Uterus (tissue), 4 donors: ENCODE data around the gene SBF2. TPM values are rescaled to one million over a fixed set of nuclear protein-coding genes. Genes with fewer than 3 reads are reported as not detected.
"Not testable (repeated sequence)": the region's sequence is repeated elsewhere in the genome, so short reads cannot be mapped to it uniquely, and the experiment has no call there.

ENCODE experiments used
- DNase-seq, 2 donors: peaks; one replicate each; pipeline ENCODE4 v3.0.0-alpha.2; 2019 to 2020
- H3K27ac ChIP-seq, 2 donors: fragments of 200-600 bp; sonication (generic); 1 replicate in 1 of 2; 2 replicates in 1 of 2; pipeline ENCODE4 v1.5.1; 2016 to 2018
- H3K27me3 ChIP-seq, 2 donors: fragments of 200-600 bp; sonication (generic); one replicate each; pipeline ENCODE4 v1.5.1; 2018 to 2019; ENCODE audit warnings: control low read depth in 1 of 2
- H3K36me3 ChIP-seq, 2 donors: fragments of 200-600 bp; sonication (generic); one replicate each; pipeline ENCODE4 v1.5.1; 2019; ENCODE audit warnings: control low read depth in 1 of 2
- H3K4me1 ChIP-seq, 2 donors: fragments of 200-600 bp; sonication (generic); one replicate each; pipeline ENCODE4 v1.5.1; 2018 to 2019; ENCODE audit warnings: control low read depth in 1 of 2
- H3K4me3 ChIP-seq, 2 donors: fragments of 200-600 bp; sonication (generic); 1 replicate in 1 of 2; 2 replicates in 1 of 2; pipeline ENCODE4 v1.5.1; 2018 to 2019; ENCODE audit warnings: mild to moderate bottlenecking in 1 of 2
- H3K9me3 ChIP-seq, 2 donors: fragments of 200-600 bp; sonication (generic); one replicate each; pipeline ENCODE4 v1.5.1; 2019; ENCODE audit warnings: control low read depth in 1 of 2
- POLR2A ChIP-seq, 2 donors: fragments of 450-650 bp; IDR thresholded peaks; one replicate each; pipeline ENCODE4 v1.6.1; 2016; ENCODE audit warnings: antibody characterized with exemption in 2 of 2, mild to moderate bottlenecking in 1 of 2, moderate library complexity in 1 of 2
- intact Hi-C: fragments of 100-400 bp; cut with DNase I; formaldehyde crosslinking; loops from one replicate; pipeline ENCODE4 v1.15.1; 2023; ENCODE audit warnings: low total_unique reads
- total RNA-seq, 4 donors: library from RNA; depleted of rRNA in 3 of 4; stranded (reverse); fragments of >200 nt in 3 of 4; gene quantifications; one replicate each; pipeline versions ENCODE4 v1.1.0 to v1.2.4, GENCODE V29; 2014 to 2023
- TF ChIP-seq, protein P1 (sequence below), 4 experiments: fragments of 200-600 bp in 2 of 4; fragments of 450-650 bp in 2 of 4; sonication (generic) in 2 of 4; IDR thresholded peaks; one replicate each; pipeline ENCODE4 v1.5.1; 2016 to 2019; ENCODE audit warnings: antibody characterized with exemption in 4 of 4, mild to moderate bottlenecking in 2 of 4, moderate library complexity in 1 of 4
- donor health status: DM: yes; HTN: yes; CAD: no.

The SBF2 gene
- total RNA-seq, 4 donors from 2014 or later = 45.0 to 202 (median 98.0) TPM

DNA sequence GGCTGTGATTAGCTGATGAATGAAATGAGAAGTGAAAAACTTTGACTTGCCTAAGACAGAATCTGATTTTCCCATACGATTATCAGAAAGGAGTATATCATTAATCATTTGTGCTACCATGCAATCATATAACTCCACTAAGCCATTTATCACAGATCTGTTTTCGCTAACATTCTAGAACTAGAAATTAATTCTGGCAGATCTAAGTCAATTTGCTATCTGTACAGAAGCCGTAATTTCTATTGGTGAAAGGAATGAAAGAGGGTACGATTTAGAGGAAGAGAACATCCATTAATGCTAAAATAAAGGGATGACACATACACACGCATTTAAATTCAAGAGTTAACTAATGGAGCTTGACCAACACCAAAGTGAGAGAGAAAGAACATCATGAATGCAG, 201.6 kb downstream of the SBF2 start:
- DNase-seq = no peak
- intact Hi-C loops = no loop called here
- Histone ChIP-seq H3K27me3 (no peaks in the 10 kb centered on the region), H3K36me3 (no peaks in the 10 kb centered on the region), H3K4me1 (peaks cover 0 to 3% of the 10 kb centered on the region in 2 donors), H3K27ac (no peak overlapping the region), H3K9me3 (no peaks in the 10 kb centered on the region), H3K4me3 (no peak overlapping the region)
- TF ChIP-seq POLR2A (IDR thresholded peaks at IDR 0.05) = no peak
- TF ChIP-seq, protein P1, sequence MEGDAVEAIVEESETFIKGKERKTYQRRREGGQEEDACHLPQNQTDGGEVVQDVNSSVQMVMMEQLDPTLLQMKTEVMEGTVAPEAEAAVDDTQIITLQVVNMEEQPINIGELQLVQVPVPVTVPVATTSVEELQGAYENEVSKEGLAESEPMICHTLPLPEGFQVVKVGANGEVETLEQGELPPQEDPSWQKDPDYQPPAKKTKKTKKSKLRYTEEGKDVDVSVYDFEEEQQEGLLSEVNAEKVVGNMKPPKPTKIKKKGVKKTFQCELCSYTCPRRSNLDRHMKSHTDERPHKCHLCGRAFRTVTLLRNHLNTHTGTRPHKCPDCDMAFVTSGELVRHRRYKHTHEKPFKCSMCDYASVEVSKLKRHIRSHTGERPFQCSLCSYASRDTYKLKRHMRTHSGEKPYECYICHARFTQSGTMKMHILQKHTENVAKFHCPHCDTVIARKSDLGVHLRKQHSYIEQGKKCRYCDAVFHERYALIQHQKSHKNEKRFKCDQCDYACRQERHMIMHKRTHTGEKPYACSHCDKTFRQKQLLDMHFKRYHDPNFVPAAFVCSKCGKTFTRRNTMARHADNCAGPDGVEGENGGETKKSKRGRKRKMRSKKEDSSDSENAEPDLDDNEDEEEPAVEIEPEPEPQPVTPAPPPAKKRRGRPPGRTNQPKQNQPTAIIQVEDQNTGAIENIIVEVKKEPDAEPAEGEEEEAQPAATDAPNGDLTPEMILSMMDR (IDR thresholded peaks at IDR 0.05) = no peak

DNA sequence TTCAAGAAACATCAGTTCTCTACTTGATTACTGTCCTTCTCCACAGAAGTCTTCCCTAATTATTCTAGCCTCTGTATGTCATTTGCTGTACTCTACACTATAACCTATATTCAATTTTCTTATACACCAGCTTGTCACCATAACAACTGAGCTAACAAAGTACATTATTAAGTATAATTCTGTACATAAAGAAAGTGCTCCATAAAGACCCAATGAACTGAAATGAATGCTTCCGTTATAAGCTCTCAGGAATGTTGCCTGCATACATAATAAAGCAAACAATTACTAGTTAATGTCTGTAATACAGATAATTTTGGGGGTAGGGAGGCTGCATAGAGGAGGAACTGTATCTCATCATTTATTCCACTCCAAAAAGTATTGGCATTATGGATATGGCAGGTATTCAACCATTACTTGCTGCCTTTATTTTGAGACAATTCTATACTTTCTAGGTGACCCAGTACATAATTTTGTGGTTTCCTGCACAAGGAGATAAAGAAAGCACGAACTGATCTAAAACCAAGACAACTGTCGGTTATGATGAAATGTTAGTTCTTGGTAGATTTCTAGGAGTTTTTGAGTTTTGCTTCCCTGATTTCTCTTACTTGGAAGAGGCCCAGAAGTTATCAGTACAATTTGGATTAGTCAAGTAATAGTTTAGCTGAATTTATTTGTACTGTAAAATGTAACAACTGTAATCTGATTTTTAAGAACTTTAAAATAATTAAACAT, 202.5 kb downstream of the SBF2 start:
- H3K36me3 ChIP-seq = no peaks in the 10 kb centered on the region
- TF ChIP-seq POLR2A (IDR thresholded peaks at IDR 0.05) = no peak
- TF ChIP-seq, protein P1 (IDR thresholded peaks at IDR 0.05) = no peak
- no peaks in the 10 kb centered on the region for H3K9me3 ChIP-seq
- DNase-seq = no peak
- H3K4me3 ChIP-seq = no peak overlapping the region
- no peaks in the 10 kb centered on the region for H3K27me3 ChIP-seq
- no peak overlapping the region for H3K27ac ChIP-seq
- peaks cover 0 to 3% of the 10 kb centered on the region in 2 donors for H3K4me1 ChIP-seq
- intact Hi-C loops = no loop called here

DNA sequence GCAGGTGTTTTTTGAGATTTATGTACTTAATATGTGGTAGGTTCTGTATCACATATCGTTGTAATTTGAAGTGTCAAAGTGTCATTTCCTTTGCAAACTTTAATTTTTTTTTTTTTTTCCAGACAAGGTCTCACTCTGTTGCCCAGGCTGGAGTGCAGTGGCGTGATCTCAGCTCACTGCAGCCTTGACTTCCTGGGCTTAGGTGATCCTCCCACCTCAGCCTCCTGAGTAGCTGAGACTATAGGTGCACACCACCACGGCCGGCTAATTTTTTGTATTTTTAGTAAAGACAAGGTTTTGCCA, 206.1 kb downstream of the SBF2 start:
- H3K27me3 ChIP-seq, H3K9me3 ChIP-seq, DNase-seq, H3K4me1 ChIP-seq, intact Hi-C loops, H3K4me3 ChIP-seq, H3K36me3 ChIP-seq: not testable (repeated sequence)
- peak overlapping the region in 1 of 2 donors; percentile 71 for H3K27ac ChIP-seq

DNA sequence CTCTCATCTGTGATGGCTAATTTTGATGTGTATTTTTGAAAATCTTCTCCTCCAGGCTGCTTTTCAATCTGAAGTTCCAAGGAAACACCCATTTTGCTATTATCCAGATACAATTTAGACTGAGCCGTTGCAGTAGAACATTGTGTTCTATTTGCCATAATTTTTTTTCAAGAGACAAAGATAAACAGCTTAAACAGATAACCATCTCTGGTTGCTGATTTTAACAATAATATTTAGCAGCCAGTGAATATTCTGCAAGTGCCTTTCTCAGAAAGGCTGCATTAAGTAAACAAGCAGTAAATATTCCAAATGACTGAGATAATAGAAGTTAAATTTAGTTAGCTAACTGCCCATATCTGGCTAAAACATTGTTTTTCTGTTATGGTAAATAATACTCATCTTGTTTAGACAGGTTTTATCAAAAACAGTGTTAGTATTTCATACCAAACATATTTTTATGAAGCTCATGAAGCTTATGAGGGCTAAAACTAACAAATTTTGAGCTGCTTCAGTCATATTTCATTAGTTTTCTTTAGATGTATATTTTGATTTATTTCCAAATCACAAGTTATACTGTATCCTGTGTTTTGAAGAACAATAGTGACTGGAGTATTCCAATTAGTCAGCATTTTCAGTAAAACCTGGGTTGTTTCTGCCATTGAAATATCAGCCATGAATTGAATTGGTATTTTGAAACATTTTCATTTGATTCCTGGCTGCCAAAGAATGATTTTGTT, 206.7 kb downstream of the SBF2 start:
- H3K36me3 ChIP-seq = no peaks in the 10 kb centered on the region
- intact Hi-C loops = no loop called here

DNA sequence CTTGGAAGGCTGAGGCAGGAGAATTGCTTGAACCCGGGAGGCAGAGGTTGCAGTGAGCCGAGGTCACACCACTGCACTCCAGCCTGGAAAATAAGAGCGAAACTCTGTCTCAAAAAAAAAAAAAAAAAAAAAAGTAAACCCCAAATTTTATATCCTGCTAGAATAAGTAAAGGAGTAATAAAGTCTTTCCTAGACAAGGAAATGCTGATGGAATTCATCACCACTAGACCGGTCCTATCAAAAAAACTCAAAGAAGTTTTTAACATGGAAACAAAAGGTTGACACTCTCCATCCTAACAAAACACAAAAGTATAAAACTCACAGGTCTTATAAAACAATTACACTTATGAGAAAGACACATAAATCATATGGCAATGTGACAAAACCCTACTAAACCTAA, 213.9 kb downstream of the SBF2 start:
- Histone ChIP-seq H3K27me3 (no peaks in the 10 kb centered on the region), H3K4me3 (no peak overlapping the region), H3K27ac (no peak overlapping the region), H3K9me3 (peaks cover 0 to 35% of the 10 kb centered on the region in 2 donors), H3K36me3 (no peaks in the 10 kb centered on the region), H3K4me1 (no peaks in the 10 kb centered on the region)
- TF ChIP-seq POLR2A (IDR thresholded peaks at IDR 0.05) = no peak
- TF ChIP-seq, protein P1 (IDR thresholded peaks at IDR 0.05) = no peak
- intact Hi-C loops = no loop called here
- no peak for DNase-seq

More for the DNA sequence above, 206.7 kb downstream of the SBF2 start:
- Histone ChIP-seq H3K9me3 (peaks cover 0 to 6% of the 10 kb centered on the region in 2 donors), H3K4me3 (no peak overlapping the region), H3K27ac (peak overlapping the region; percentile 27 to 71), H3K4me1 (peaks cover 0 to 3% of the 10 kb centered on the region in 2 donors), H3K27me3 (no peaks in the 10 kb centered on the region)
- DNase-seq = no peak
- no peak for TF ChIP-seq POLR2A (IDR thresholded peaks at IDR 0.05)
- TF ChIP-seq, protein P1 (IDR thresholded peaks at IDR 0.05) = no peak
